SK-N-SH (cell line): ENCODE data around the gene ADAMTS9. TPM values are rescaled to one million over a fixed set of nuclear protein-coding genes. Genes with fewer than 3 reads are reported as not detected.

Experiments
- CTCF ChIA-PET: fragments of 300-600, 350-600 bp; formaldehyde crosslinking; extraction: SDS; loops from one replicate; lab custom pipeline; 2021; lab: Yijun Ruan, JAX
- POLR2A ChIA-PET: fragments of 350-600 bp; sonication (Branson Sonifier 250); formaldehyde crosslinking; extraction: SDS; loops from one replicate; lab custom pipeline; 2020; ENCODE audit warnings: antibody characterized with exemption, inconsistent platforms; lab: Yijun Ruan, JAX
- DNase-seq: peaks from one replicate; pipeline ENCODE4 v3.0.0; 2012
- H2AFZ ChIP-seq: fragments of 200-600 bp; sonication (generic); 2 replicates; pipeline ENCODE4 v1.8.1; 2016; ENCODE audit warnings: antibody characterized with exemption, mild to moderate bottlenecking, low read depth
- H3F3A ChIP-seq: fragments of 200-600 bp; sonication (generic); replicated peaks from 2 replicates; pipeline ENCODE3; 2016; ENCODE audit warnings: antibody characterized with exemption, mild to moderate bottlenecking; ENCODE audit not compliant: insufficient read depth
- H3K27ac ChIP-seq, 2 experiments: fragments of 200-500 bp in 1 of 2; fragments of 200-600 bp in 1 of 2; sonication (Bioruptor generic) in 1 of 2; sonication (generic), shearing (Covaris generic) in 1 of 2; 2 replicates each; pipeline versions ENCODE4 v1.5.1 to v1.6.1; 2014 to 2016; ENCODE audit warnings: low read depth in 2 of 2, inconsistent platforms in 1 of 2, low read length in 1 of 2, mild to moderate bottlenecking in 1 of 2, mixed read lengths in 1 of 2
- H3K27me3 ChIP-seq: fragments of 200-600 bp; sonication (generic), shearing (Covaris generic); 2 replicates; pipeline ENCODE4 v1.6.1; 2016; ENCODE audit warnings: mixed run types; ENCODE audit not compliant: insufficient read depth
- H3K36me3 ChIP-seq, 2 experiments: fragments of 200-500 bp in 1 of 2; fragments of 200-600 bp in 1 of 2; sonication (Bioruptor generic) in 1 of 2; sonication (generic) in 1 of 2; replicated peaks in 1 of 2; 2 replicates each; pipeline versions ENCODE3 to v1.5.1; 2014 to 2016; ENCODE audit warnings: low read length in 1 of 2, mild to moderate bottlenecking in 1 of 2; ENCODE audit not compliant: insufficient read depth in 2 of 2, control insufficient read depth in 1 of 2
- H3K4me1 ChIP-seq, 2 experiments: fragments of 200-500 bp in 1 of 2; fragments of 200-600 bp in 1 of 2; sonication (Bioruptor generic) in 1 of 2; sonication (generic), shearing (Covaris generic) in 1 of 2; 2 replicates each; pipeline versions ENCODE4 v1.5.1 to v1.6.1; 2014 to 2016; ENCODE audit warnings: low read depth in 1 of 2, low read length in 1 of 2, mixed run types in 1 of 2; ENCODE audit not compliant: insufficient read depth in 2 of 2, control insufficient read depth in 1 of 2
- H3K4me2 ChIP-seq: fragments of 200-600 bp; sonication (generic), shearing (Covaris generic); 2 replicates; pipeline ENCODE4 v1.6.1; 2017; ENCODE audit warnings: mixed run types
- H3K4me3 ChIP-seq, 2 experiments: fragments of 200-500 bp in 1 of 2; fragments of 200-600 bp in 1 of 2; sonication (Bioruptor generic) in 1 of 2; sonication (generic), shearing (Covaris generic) in 1 of 2; 2 replicates each; pipeline versions ENCODE4 v1.5.1 to v1.8.1; 2014 to 2016; ENCODE audit warnings: low read depth in 2 of 2, inconsistent platforms in 1 of 2, low read length in 1 of 2, mild to moderate bottlenecking in 1 of 2, mixed read lengths in 1 of 2, moderate library complexity in 1 of 2
- H3K79me2 ChIP-seq: fragments of 200-600 bp; sonication (generic); 2 replicates; pipeline ENCODE4 v1.8.1; 2017; ENCODE audit warnings: mild to moderate bottlenecking; ENCODE audit not compliant: insufficient read depth
- H3K9ac ChIP-seq: fragments of 200-600 bp; sonication (generic); 2 replicates; pipeline ENCODE4 v1.6.1; 2017; ENCODE audit warnings: mixed run types
- H3K9me2 ChIP-seq: fragments of 200-600 bp; sonication (generic); 2 replicates; pipeline ENCODE4 v1.6.1; 2017; ENCODE audit warnings: mixed run types
- H3K9me3 ChIP-seq: fragments of 200-600 bp; sonication (generic); 2 replicates; pipeline ENCODE4 v1.6.1; 2017; ENCODE audit warnings: mixed run types, mild to moderate bottlenecking, moderate library complexity
- H4K20me1 ChIP-seq: fragments of 200-600 bp; sonication (generic); 2 replicates; pipeline ENCODE4 v1.6.1; 2017; ENCODE audit warnings: mild to moderate bottlenecking, mixed run types; ENCODE audit not compliant: insufficient read depth
- ELF1 ChIP-seq: IDR thresholded peaks from 2 replicates; pipeline ENCODE4 v1.4.0; 2012
- EP300 ChIP-seq, 2 experiments: IDR thresholded peaks; 2 replicates each; pipeline versions ENCODE4 v1.4.0 to v1.6.1; 2012; ENCODE audit warnings: borderline replicate concordance in 1 of 2, low read depth in 1 of 2, low read length in 1 of 2
- EZH2phosphoT487 ChIP-seq: fragments of 200-600 bp; sonication (generic); IDR thresholded peaks from 2 replicates; pipeline ENCODE4 v1.6.1; 2017; ENCODE audit warnings: low read depth, mixed run types, mild to moderate bottlenecking, antibody characterized with exemption, moderate library complexity, borderline replicate concordance
- FOXJ3 ChIP-seq: sonication (generic); formaldehyde crosslinking; IDR thresholded peaks from 2 replicates; pipeline ENCODE4 v1.5.1; 2020; ENCODE audit warnings: mild to moderate bottlenecking, missing genetic modification reagents
- GATA2 ChIP-seq: sonication (generic); formaldehyde crosslinking; IDR thresholded peaks from 2 replicates; pipeline ENCODE4 v1.5.0; 2020; ENCODE audit warnings: mild to moderate bottlenecking, missing genetic modification reagents
- IRF3 ChIP-seq: fragments of 150-350 bp; IDR thresholded peaks from 2 replicates; pipeline ENCODE4 v1.6.1; 2016; ENCODE audit warnings: mild to moderate bottlenecking, low read depth, low read length
- MEF2A ChIP-seq: IDR thresholded peaks from 2 replicates; pipeline ENCODE4 v1.4.0; 2012; ENCODE audit warnings: low read depth, borderline replicate concordance
- NRF1 ChIP-seq: IDR thresholded peaks from 2 replicates; pipeline ENCODE4 v1.6.1; 2012; ENCODE audit warnings: low read depth, mild to moderate bottlenecking, low read length
- PBX3 ChIP-seq: IDR thresholded peaks from 2 replicates; pipeline ENCODE4; 2012
- RAD21 ChIP-seq: IDR thresholded peaks from 2 replicates; pipeline ENCODE4 v1.6.1; 2012; ENCODE audit warnings: mild to moderate bottlenecking, low read length
- RCOR1 ChIP-seq: fragments of 150-350 bp; IDR thresholded peaks from 2 replicates; pipeline ENCODE4 v1.6.1; 2017; ENCODE audit warnings: antibody characterized with exemption, low read length
- RFX5 ChIP-seq: IDR thresholded peaks from 2 replicates; pipeline ENCODE4 v1.6.1; 2012; ENCODE audit warnings: mild to moderate bottlenecking, improper control_type of control experiment, low read length
- SMC3 ChIP-seq: IDR thresholded peaks from 2 replicates; pipeline ENCODE4 v1.6.1; 2012; ENCODE audit warnings: low read depth, low read length, improper control_type of control experiment
- TCF12 ChIP-seq: IDR thresholded peaks from 2 replicates; pipeline ENCODE4 v1.4.0; 2012
- TEAD4 ChIP-seq: IDR thresholded peaks from 2 replicates; pipeline ENCODE4 v1.4.0; 2012; ENCODE audit warnings: mild to moderate bottlenecking, borderline replicate concordance; ENCODE audit not compliant: insufficient read depth
- YY1 ChIP-seq: IDR thresholded peaks from 2 replicates; pipeline ENCODE4 v1.4.0; 2012; ENCODE audit warnings: low read depth, mild to moderate bottlenecking
- WGBS: methylation state at CpG from one replicate; pipeline ENCODE4 v1.1.6; 2017; ENCODE audit warnings: low lambda C conversion rate; 5-methylcytosine and 5-hydroxymethylcytosine counted together
- polyA plus RNA-seq, 3 experiments: library from polyadenylated mRNA; depleted of rRNA; stranded (reverse); fragments of >200 nt; gene quantifications; 2 replicates each; pipeline ENCODE4 v1.2.3, GENCODE V29; 2012

The ADAMTS9 gene
- polyA plus RNA-seq, 1 of the 3 experiments (the other 2 are of a cell fraction), result 4.1 TPM

- no peak for TF ChIP-seq PBX3
- TF ChIP-seq ELF1, result no peak
- TF ChIP-seq RCOR1, result no peak
- TF ChIP-seq NRF1, result no peak
- TF ChIP-seq RAD21, result no peak
- no peak for TF ChIP-seq SMC3
- no peak for TF ChIP-seq MEF2A
- no peak for TF ChIP-seq EZH2phosphoT487
Observed at GRCh38 chr3:64650715-64651114, 37.1 kb downstream of the ADAMTS9 start (continued).

GRCh38 chr3:64650096-64650622 is 37.6 kb downstream of the ADAMTS9 start:
- no peak overlapping the region for H3K9ac ChIP-seq
- H3K79me2 ChIP-seq, result no peaks in the 10 kb centered on the region
- H2AFZ ChIP-seq, result no peak overlapping the region
- POLR2A ChIA-PET, result no interaction called here
- TF ChIP-seq NRF1, result no peak
- TF ChIP-seq IRF3, result no peak
- no peak for TF ChIP-seq EP300 (IDR thresholded peaks at IDR 0.05; ENCODE audit: borderline replicate concordance in 1 of 2, low read depth in 1 of 2, low read length in 1 of 2)
- no peak for TF ChIP-seq RFX5
- TF ChIP-seq PBX3, result no peak
- TF ChIP-seq TEAD4, result no peak
- TF ChIP-seq MEF2A, result no peak
- TF ChIP-seq GATA2 (CRISPR knock-in tag), result no peak
- TF ChIP-seq FOXJ3 (CRISPR knock-in tag), result no peak
- TF ChIP-seq TCF12, result no peak
- TF ChIP-seq YY1, result no peak
- 80% methylated on average over 9 of the region's 9 CpGs for WGBS
- no peak for DNase-seq
- H3K27ac ChIP-seq, result peak overlapping the region in 1 of 2 experiments; percentile 63; a peak in 2 of 4 replicates
- H3K9me3 ChIP-seq, result no peaks in the 10 kb centered on the region
- H3K36me3 ChIP-seq, result peaks cover 19 to 90% of the 10 kb centered on the region in 2 experiments
- no peak overlapping the region for H3K4me3 ChIP-seq
- CTCF ChIA-PET, result interaction anchor here (1.0 to 1.5 kb wide), 4 partner anchors 12 to 116 kb away, joined by 3 to 5 read pairs (median 4); no protein-coding TSS in a partner anchor
- H4K20me1 ChIP-seq, result no peaks in the 10 kb centered on the region
- H3K27me3 ChIP-seq, result no peaks in the 10 kb centered on the region
- H3K9me2 ChIP-seq, result no peaks in the 10 kb centered on the region
- H3K4me2 ChIP-seq, result no peak overlapping the region
- H3F3A ChIP-seq, result peaks cover 1% of the 10 kb centered on the region
- H3K4me1 ChIP-seq, result peaks cover 0 to 31% of the 10 kb centered on the region in 2 experiments; a peak in 2 of 4 replicates
